Measurements from ENCODE around the gene ASTN1.

DNA sequence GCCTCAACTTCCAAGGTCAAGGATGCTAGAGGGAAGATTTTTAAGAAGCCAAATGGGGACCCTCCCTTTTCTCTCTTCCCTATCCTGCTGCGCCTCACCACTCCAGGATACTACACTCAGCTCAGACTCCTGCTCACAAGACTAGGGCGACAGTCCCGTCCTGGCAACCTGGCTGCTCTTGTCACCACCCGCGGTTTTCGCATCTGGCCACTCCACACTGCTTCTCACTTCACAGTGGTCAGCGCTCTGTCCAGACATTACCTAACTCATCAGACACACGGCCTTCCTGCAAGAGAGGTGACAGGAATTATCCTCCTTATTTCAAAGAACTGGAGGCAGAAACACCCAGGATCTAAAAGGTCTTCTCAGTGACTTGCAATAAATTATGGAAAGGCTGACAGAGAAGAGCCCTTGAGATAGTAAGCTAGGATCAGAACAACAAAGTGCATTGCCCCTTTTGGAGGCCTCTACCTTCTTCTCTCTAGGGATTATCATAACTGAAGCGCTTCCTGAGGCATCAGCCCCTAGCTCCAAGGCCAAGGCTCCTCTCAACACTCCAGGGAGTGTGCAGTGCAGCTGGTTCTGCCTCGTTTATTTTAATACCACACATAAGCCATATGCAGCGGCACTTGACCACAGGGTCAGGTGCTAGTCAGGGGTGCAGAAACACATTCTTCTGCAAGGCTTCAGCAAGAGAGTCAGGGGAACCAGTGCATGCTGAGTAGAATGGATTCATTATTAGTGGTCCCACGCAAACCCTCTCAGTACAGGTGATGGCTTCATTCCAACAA, 41.9 kb downstream of the ASTN1 start:
- TF ChIP-seq ZNF274 (IDR thresholded peaks at IDR 0.05; ENCODE audit: low read depth, low read length) (no peak), EGR1 (IDR thresholded peaks at IDR 0.05; ENCODE audit: low read depth) (no peak), POLR2AphosphoS5 (IDR thresholded peaks at IDR 0.05; ENCODE audit: low read depth, low read length) (no peak), POLR2A (IDR thresholded peaks at IDR 0.05; ENCODE audit: borderline replicate concordance, extremely low read depth, insufficient read depth, insufficient read length) (no peak), EZH2 (IDR thresholded peaks at IDR 0.05) (no peak), CEBPB (IDR thresholded peaks at IDR 0.05; ENCODE audit: low read depth) (no peak), EZH2phosphoT487 (IDR thresholded peaks at IDR 0.05; ENCODE audit: borderline replicate concordance) (no peak), SIN3A (IDR thresholded peaks at IDR 0.05; ENCODE audit: low read depth) (no peak), TCF7L2 (IDR thresholded peaks at IDR 0.05; ENCODE audit: borderline replicate concordance, extremely low read depth, insufficient read depth, insufficient read length) (no peak), RAD21 (IDR thresholded peaks at IDR 0.05; ENCODE audit: low read depth) (no peak)
- TF ChIP-seq, protein P1, sequence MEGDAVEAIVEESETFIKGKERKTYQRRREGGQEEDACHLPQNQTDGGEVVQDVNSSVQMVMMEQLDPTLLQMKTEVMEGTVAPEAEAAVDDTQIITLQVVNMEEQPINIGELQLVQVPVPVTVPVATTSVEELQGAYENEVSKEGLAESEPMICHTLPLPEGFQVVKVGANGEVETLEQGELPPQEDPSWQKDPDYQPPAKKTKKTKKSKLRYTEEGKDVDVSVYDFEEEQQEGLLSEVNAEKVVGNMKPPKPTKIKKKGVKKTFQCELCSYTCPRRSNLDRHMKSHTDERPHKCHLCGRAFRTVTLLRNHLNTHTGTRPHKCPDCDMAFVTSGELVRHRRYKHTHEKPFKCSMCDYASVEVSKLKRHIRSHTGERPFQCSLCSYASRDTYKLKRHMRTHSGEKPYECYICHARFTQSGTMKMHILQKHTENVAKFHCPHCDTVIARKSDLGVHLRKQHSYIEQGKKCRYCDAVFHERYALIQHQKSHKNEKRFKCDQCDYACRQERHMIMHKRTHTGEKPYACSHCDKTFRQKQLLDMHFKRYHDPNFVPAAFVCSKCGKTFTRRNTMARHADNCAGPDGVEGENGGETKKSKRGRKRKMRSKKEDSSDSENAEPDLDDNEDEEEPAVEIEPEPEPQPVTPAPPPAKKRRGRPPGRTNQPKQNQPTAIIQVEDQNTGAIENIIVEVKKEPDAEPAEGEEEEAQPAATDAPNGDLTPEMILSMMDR (IDR thresholded peaks at IDR 0.05 in 2 of 3, conservative IDR thresholded peaks at IDR 0.05 in 1 of 3; ENCODE audit: borderline replicate concordance in 1 of 3, insufficient read depth in 1 of 3, low read depth in 2 of 3, low read length in 2 of 3), result no peak

Measured in HCT116 (cell line).